Liver (tissue), 9 donors: ENCODE data around the gene CELF1. TPM values are rescaled to one million over a fixed set of nuclear protein-coding genes. Genes with fewer than 3 reads are reported as not detected.

Experiments used
- DNase-seq: peaks from one replicate; pipeline ENCODE4 v3.0.0-alpha.2; 2017; ENCODE audit warnings: low spot score
- H3K27ac ChIP-seq, 2 donors: one replicate each; pipeline ENCODE4 v1.7.0; 2013; ENCODE audit warnings: inconsistent platforms in 2 of 2, low read length in 2 of 2, control low read depth in 1 of 2, low read depth in 1 of 2, mild to moderate bottlenecking in 1 of 2
- H3K27me3 ChIP-seq, 4 donors: one replicate each; pipeline versions ENCODE4 v1.6.1 to v1.7.0; 2013; ENCODE audit warnings: low read length in 3 of 4, inconsistent platforms in 1 of 4, mild to moderate bottlenecking in 1 of 4, moderate library complexity in 1 of 4; ENCODE audit not compliant: control insufficient read depth in 4 of 4, insufficient read depth in 4 of 4
- H3K36me3 ChIP-seq, 4 donors: one replicate each; pipeline versions ENCODE4 v1.6.1 to v1.7.0; 2013; ENCODE audit warnings: low read length in 3 of 4, mild to moderate bottlenecking in 3 of 4, low read depth in 1 of 4, moderate library complexity in 1 of 4; ENCODE audit not compliant: control insufficient read depth in 4 of 4, insufficient read depth in 3 of 4
- H3K4me1 ChIP-seq, 4 donors: one replicate each; pipeline versions ENCODE4 v1.6.1 to v1.7.0; 2013; ENCODE audit warnings: low read length in 3 of 4, mild to moderate bottlenecking in 3 of 4, moderate library complexity in 1 of 4; ENCODE audit not compliant: control insufficient read depth in 4 of 4, insufficient read depth in 4 of 4
- H3K4me3 ChIP-seq, 3 donors: one replicate each; pipeline versions ENCODE4 v1.6.1 to v1.7.0; 2013; ENCODE audit warnings: low read length in 3 of 3, control low read depth in 1 of 3, low read depth in 1 of 3, mild to moderate bottlenecking in 1 of 3
- H3K9ac ChIP-seq, 2 donors: one replicate each; pipeline ENCODE4 v1.7.0; 2013; ENCODE audit warnings: low read length in 2 of 2, mild to moderate bottlenecking in 2 of 2, moderate library complexity in 2 of 2, control low read depth in 1 of 2, low read depth in 1 of 2
- H3K9me3 ChIP-seq, 4 donors: one replicate each; pipeline versions ENCODE4 v1.6.1 to v1.7.0; 2013; ENCODE audit warnings: low read length in 3 of 4; ENCODE audit not compliant: control insufficient read depth in 4 of 4
- EGR1 ChIP-seq, 2 donors: IDR thresholded peaks; 2 replicates each; pipeline ENCODE4 v1.6.1; 2016 to 2018; ENCODE audit warnings: antibody characterized with exemption in 2 of 2, low read depth in 2 of 2
- FOXA1 ChIP-seq: IDR thresholded peaks from 2 replicates; pipeline ENCODE4 v1.6.1; 2016; ENCODE audit warnings: antibody characterized with exemption
- GABPA ChIP-seq, 2 donors: IDR thresholded peaks in 1 of 2; conservative IDR thresholded peaks in 1 of 2; 2 replicates each; pipeline ENCODE4 v1.6.1; 2016; ENCODE audit warnings: antibody characterized with exemption in 2 of 2, mild to moderate bottlenecking in 1 of 2, moderate library complexity in 1 of 2
- HNF4A ChIP-seq, 2 donors: conservative IDR thresholded peaks; 2 replicates each; pipeline ENCODE4 v1.6.1; 2016; ENCODE audit warnings: antibody characterized with exemption in 2 of 2, mild to moderate bottlenecking in 2 of 2
- HNF4G ChIP-seq: IDR thresholded peaks from 2 replicates; pipeline ENCODE4 v1.6.1; 2016; ENCODE audit warnings: antibody characterized with exemption
- JUND ChIP-seq, 2 donors: IDR thresholded peaks; 2 replicates each; pipeline ENCODE4 v1.6.1; 2016; ENCODE audit warnings: antibody characterized with exemption in 2 of 2
- NR2F2 ChIP-seq: IDR thresholded peaks from 2 replicates; pipeline ENCODE4 v1.6.1; 2016; ENCODE audit warnings: antibody characterized with exemption
- RAD21 ChIP-seq, 2 donors: IDR thresholded peaks; 2 replicates each; pipeline ENCODE4 v1.6.1; 2016; ENCODE audit warnings: antibody characterized with exemption in 2 of 2, mild to moderate bottlenecking in 2 of 2
- SP1 ChIP-seq: IDR thresholded peaks from 2 replicates; pipeline ENCODE4 v1.6.1; 2018; ENCODE audit warnings: antibody characterized with exemption, mild to moderate bottlenecking
- TAF1 ChIP-seq: conservative IDR thresholded peaks from 2 replicates; pipeline ENCODE4 v1.6.1; 2016; ENCODE audit warnings: antibody characterized with exemption, mild to moderate bottlenecking
- YY1 ChIP-seq: IDR thresholded peaks from 2 replicates; pipeline ENCODE4 v1.6.1; 2016; ENCODE audit warnings: antibody characterized with exemption, mild to moderate bottlenecking
- ZBTB33 ChIP-seq: IDR thresholded peaks from 2 replicates; pipeline ENCODE4 v1.6.1; 2016; ENCODE audit warnings: antibody characterized with exemption
- WGBS: extraction: QIAGEN DNeasy Blood & Tissue Kit; methylation state at CpG from one replicate; pipeline ENCODE4 v1.1.7; 2013; 5-methylcytosine and 5-hydroxymethylcytosine counted together
- polyA plus RNA-seq, 2 donors: library from polyadenylated mRNA; stranded (reverse) in 1 of 2; unstranded in 1 of 2; fragments of 200-250 nt in 1 of 2; fragments of >200 nt in 1 of 2; fragmentation: Nextera tagmentation in 1 of 2; extraction: Ambion mirVana in 1 of 2; gene quantifications; one replicate each; pipeline versions ENCODE4 v1.2.1 to v1.2.3, GENCODE V29; 2013 to 2015
- total RNA-seq, 2 donors: library from RNA; depleted of rRNA; stranded (reverse); fragments of >200 nt; gene quantifications; one replicate each; pipeline ENCODE4 v1.2.3, GENCODE V29; 2014
- TF ChIP-seq, protein P1 (sequence below): IDR thresholded peaks from 2 replicates; pipeline ENCODE4 v1.6.1; 2016; ENCODE audit warnings: antibody characterized with exemption, mild to moderate bottlenecking
- TF ChIP-seq, protein P2 (sequence below): IDR thresholded peaks from 2 replicates; pipeline ENCODE4 v1.6.1; 2016; ENCODE audit warnings: antibody characterized with exemption
- TF ChIP-seq, protein P3 (sequence below): IDR thresholded peaks from 2 replicates; pipeline ENCODE4 v1.6.1; 2016; ENCODE audit warnings: antibody characterized with exemption
- TF ChIP-seq, protein P4 (sequence below): fragments of 150-350 bp; IDR thresholded peaks from 2 replicates; pipeline ENCODE4 v1.5.1; 2017; ENCODE audit warnings: improper control_type of control experiment, low read depth, low read length; ENCODE audit not compliant: missing input control
- donor health status: healthy.
- donor health status: healthy.
- donor health status: healthy.
- donor health status: healthy.
- donor health status: healthy.

The CELF1 gene
- total and polyA plus RNA-seq, 4 donors, result 23.5 to 139 (median 60.3) TPM

- H3K9ac ChIP-seq, result no peak overlapping the region
- WGBS, result 62% methylated on average over 6 of the region's 6 CpGs
- no peak for DNase-seq
- no peak overlapping the region for H3K4me3 ChIP-seq
- H3K27ac ChIP-seq, result no peak overlapping the region
- peaks cover 0 to 7% (median 1%) of the 10 kb centered on the region in 4 donors for H3K9me3 ChIP-seq
- H3K4me1 ChIP-seq, result no peaks in the 10 kb centered on the region
- H3K36me3 ChIP-seq, result peaks cover 9 to 28% (median 23%) of the 10 kb centered on the region in 4 donors
- TF ChIP-seq TAF1, result no peak
- no peak for TF ChIP-seq HNF4G
- TF ChIP-seq RAD21 (IDR thresholded peaks at IDR 0.05), result no peak
- TF ChIP-seq JUND (IDR thresholded peaks at IDR 0.05), result no peak
- TF ChIP-seq, protein P1, sequence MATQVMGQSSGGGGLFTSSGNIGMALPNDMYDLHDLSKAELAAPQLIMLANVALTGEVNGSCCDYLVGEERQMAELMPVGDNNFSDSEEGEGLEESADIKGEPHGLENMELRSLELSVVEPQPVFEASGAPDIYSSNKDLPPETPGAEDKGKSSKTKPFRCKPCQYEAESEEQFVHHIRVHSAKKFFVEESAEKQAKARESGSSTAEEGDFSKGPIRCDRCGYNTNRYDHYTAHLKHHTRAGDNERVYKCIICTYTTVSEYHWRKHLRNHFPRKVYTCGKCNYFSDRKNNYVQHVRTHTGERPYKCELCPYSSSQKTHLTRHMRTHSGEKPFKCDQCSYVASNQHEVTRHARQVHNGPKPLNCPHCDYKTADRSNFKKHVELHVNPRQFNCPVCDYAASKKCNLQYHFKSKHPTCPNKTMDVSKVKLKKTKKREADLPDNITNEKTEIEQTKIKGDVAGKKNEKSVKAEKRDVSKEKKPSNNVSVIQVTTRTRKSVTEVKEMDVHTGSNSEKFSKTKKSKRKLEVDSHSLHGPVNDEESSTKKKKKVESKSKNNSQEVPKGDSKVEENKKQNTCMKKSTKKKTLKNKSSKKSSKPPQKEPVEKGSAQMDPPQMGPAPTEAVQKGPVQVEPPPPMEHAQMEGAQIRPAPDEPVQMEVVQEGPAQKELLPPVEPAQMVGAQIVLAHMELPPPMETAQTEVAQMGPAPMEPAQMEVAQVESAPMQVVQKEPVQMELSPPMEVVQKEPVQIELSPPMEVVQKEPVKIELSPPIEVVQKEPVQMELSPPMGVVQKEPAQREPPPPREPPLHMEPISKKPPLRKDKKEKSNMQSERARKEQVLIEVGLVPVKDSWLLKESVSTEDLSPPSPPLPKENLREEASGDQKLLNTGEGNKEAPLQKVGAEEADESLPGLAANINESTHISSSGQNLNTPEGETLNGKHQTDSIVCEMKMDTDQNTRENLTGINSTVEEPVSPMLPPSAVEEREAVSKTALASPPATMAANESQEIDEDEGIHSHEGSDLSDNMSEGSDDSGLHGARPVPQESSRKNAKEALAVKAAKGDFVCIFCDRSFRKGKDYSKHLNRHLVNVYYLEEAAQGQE, result no peak
- no peak for TF ChIP-seq FOXA1
- TF ChIP-seq EGR1 (IDR thresholded peaks at IDR 0.05; ENCODE audit: low read depth in 2 of 2), result no peak
- TF ChIP-seq, protein P2, sequence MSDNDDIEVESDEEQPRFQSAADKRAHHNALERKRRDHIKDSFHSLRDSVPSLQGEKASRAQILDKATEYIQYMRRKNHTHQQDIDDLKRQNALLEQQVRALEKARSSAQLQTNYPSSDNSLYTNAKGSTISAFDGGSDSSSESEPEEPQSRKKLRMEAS, result no peak
- TF ChIP-seq, protein P3, sequence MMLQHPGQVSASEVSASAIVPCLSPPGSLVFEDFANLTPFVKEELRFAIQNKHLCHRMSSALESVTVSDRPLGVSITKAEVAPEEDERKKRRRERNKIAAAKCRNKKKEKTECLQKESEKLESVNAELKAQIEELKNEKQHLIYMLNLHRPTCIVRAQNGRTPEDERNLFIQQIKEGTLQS, result no peak
- no peak for TF ChIP-seq GABPA (IDR thresholded peaks at IDR 0.05 in 1 of 2, conservative IDR thresholded peaks at IDR 0.05 in 1 of 2)
- H3K27me3 ChIP-seq, result peaks cover 0 to under 1% (median 0%) of the 10 kb centered on the region in 4 donors
Measured at GRCh38 chr11:47587039-47587716, 34.2 kb upstream of the CELF1 start.

DNA sequence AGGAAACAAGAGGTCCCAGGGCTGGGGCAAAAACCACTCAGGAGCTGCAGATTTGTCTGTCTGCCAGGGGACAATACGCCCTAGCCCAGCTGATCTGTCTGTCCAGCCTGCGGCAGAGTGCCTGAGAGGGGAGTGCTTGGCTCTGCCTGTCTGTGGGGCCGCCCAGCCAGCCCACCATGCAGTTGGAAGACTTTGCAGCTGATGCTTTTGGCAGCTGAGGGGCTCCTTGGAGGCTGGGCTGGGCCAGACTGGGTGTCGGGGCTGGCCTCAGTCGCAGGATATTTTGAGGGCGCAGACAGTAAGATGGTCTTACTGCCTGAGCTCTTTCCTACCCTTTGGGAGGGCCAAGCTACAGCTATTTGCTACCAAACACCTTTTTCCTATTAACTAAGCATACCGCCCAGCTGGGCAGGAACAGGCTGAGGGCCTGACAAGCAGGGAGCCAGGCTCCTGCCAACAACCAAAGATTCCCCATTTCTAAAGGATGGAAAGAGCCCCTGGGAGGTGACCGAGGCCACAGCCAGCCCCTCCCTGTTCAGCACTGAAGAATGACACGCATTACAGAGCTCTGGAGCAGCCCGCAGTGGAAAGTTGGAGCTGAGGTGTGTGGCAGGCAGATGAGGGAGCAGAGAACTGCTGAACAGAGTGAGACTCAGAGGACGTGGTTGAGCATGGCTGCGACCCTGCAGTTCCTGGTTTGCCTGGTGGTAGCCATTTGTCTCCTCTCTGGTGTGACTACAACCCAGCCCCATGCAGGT is 33.3 kb upstream of the CELF1 start, which contains the start of gene FAM180B:
TSS of gene FAM180B (plus strand) at position 581 of the 758 bp plus-strand sequence. CDS start at position 672, 91 bp downstream.
- DNase-seq, result no peak
- WGBS, result 89% methylated on average over 12 of the region's 12 CpGs
- H3K36me3 ChIP-seq, result peaks cover 9 to 36% (median 32%) of the 10 kb centered on the region in 4 donors
- no peaks in the 10 kb centered on the region for H3K4me1 ChIP-seq
- no peaks in the 10 kb centered on the region for H3K27me3 ChIP-seq
- H3K9me3 ChIP-seq, result peaks cover 0 to 7% (median 1%) of the 10 kb centered on the region in 4 donors
- no peak within 1 kb of the TSS for H3K4me3 ChIP-seq
- no peak within 1 kb of the TSS for H3K27ac ChIP-seq
- H3K9ac ChIP-seq, result no peak within 1 kb of the TSS
- TF ChIP-seq HNF4G (no peak), FOXA1 (no peak), TAF1 (no peak), SP1 (no peak), JUND (IDR thresholded peaks at IDR 0.05) (no peak), HNF4A (conservative IDR thresholded peaks at IDR 0.05) (no peak), ZBTB33 (no peak), YY1 (no peak), EGR1 (IDR thresholded peaks at IDR 0.05; ENCODE audit: low read depth in 2 of 2) (no peak), GABPA (IDR thresholded peaks at IDR 0.05 in 1 of 2, conservative IDR thresholded peaks at IDR 0.05 in 1 of 2) (no peak), NR2F2 (no peak)
- TF ChIP-seq, protein P2, result no peak
- TF ChIP-seq, protein P3, result no peak
- TF ChIP-seq, protein P4, sequence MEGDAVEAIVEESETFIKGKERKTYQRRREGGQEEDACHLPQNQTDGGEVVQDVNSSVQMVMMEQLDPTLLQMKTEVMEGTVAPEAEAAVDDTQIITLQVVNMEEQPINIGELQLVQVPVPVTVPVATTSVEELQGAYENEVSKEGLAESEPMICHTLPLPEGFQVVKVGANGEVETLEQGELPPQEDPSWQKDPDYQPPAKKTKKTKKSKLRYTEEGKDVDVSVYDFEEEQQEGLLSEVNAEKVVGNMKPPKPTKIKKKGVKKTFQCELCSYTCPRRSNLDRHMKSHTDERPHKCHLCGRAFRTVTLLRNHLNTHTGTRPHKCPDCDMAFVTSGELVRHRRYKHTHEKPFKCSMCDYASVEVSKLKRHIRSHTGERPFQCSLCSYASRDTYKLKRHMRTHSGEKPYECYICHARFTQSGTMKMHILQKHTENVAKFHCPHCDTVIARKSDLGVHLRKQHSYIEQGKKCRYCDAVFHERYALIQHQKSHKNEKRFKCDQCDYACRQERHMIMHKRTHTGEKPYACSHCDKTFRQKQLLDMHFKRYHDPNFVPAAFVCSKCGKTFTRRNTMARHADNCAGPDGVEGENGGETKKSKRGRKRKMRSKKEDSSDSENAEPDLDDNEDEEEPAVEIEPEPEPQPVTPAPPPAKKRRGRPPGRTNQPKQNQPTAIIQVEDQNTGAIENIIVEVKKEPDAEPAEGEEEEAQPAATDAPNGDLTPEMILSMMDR, result no peak
